Activated CD8-positive, alpha-beta memory T cell treated with anti-CD3 and anti-CD28 coated beads for 24 hours (primary cell): ENCODE measurements around the gene ARL2.
"Not testable (repeated sequence)": the region's sequence is repeated elsewhere in the genome, so short reads cannot be mapped to it uniquely, and the experiment has no call there.

ENCODE experiments used
- DNase-seq: peaks from one replicate; pipeline ENCODE4 v3.0.0-alpha.2; 2020

The ARL2 gene

GRCh38 chr11:65008873-65009272, 5.1 kb upstream of the ARL2 start:
- DNase-seq: no peak

GRCh38 chr11:65013130-65013887, 651 bp upstream of the ARL2 start:
- DNase-seq: no peak

- DNase-seq: no peak
These were observed 817 bp downstream of the ARL2 start for GRCh38 chr11:65014726-65015227.

- DNase-seq: no peak
These were observed 2.7 kb downstream of the ARL2 start for GRCh38 chr11:65016705-65017104.

- no peak for DNase-seq
These were observed 4.0 kb downstream of the ARL2 start for GRCh38 chr11:65017937-65018336.

- DNase-seq: no peak
These were observed 5.9 kb downstream of the ARL2 start for GRCh38 chr11:65019824-65020223.

- DNase-seq: no peak
These were observed 7.0 kb downstream of the ARL2 start for GRCh38 chr11:65021003-65021402.

GRCh38 chr11:65021509-65021908, 7.5 kb downstream of the ARL2 start:
- DNase-seq: no peak

- not testable (repeated sequence) for DNase-seq
These were observed 9.5 kb downstream of the ARL2 start for GRCh38 chr11:65023502-65023901.

GRCh38 chr11:65026810-65027209, 12.8 kb downstream of the ARL2 start:
- no peak for DNase-seq

- DNase-seq: peak; percentile 92
These were observed 13.5 kb downstream of the ARL2 start, which contains the start of gene SNX15 for GRCh38 chr11:65027213-65028067. TSS of gene SNX15 (plus strand) at chr11:65027439. CDS start at chr11:65027538, 99 bp downstream.

GRCh38 chr11:65032216-65032615, 18.3 kb downstream of the ARL2 start:
- DNase-seq: no peak

GRCh38 chr11:65034423-65034822, 20.5 kb downstream of the ARL2 start:
- DNase-seq: no peak

- DNase-seq: no peak
These were observed 21.6 kb downstream of the ARL2 start for GRCh38 chr11:65035579-65035978.

GRCh38 chr11:65036931-65037330, 23.0 kb downstream of the ARL2 start:
- DNase-seq: no peak

GRCh38 chr11:65040520-65040846, 26.5 kb downstream of the ARL2 start:
- DNase-seq: no peak

- DNase-seq: peak; percentile 95
These were observed 27.1 kb downstream of the ARL2 start, which contains the start of gene SAC3D1 for GRCh38 chr11:65040847-65041622. TSS of gene SAC3D1 (plus strand) at chr11:65041210. CDS start at chr11:65041293, 83 bp downstream.

- no peak for DNase-seq
These were observed 28.9 kb downstream of the ARL2 start for GRCh38 chr11:65042891-65043290.

GRCh38 chr11:65043881-65044501, 30.0 kb downstream of the ARL2 start:
- DNase-seq: no peak

- no peak for DNase-seq
These were observed 31.1 kb downstream of the ARL2 start for GRCh38 chr11:65045061-65045460.

GRCh38 chr11:65045728-65046127, 31.8 kb downstream of the ARL2 start:
- DNase-seq: no peak

- DNase-seq: peak; percentile 68
These were observed 33.8 kb downstream of the ARL2 start for GRCh38 chr11:65047581-65048422.
